Stimulated activated CD8-positive, alpha-beta memory T cell treated with anti-CD3 and anti-CD28 coated beads, Interleukin-7, amount 100 ng/mL, for 48 hours (primary cell): Measurements from ENCODE around the gene RABL2B.

Experiments used
- DNase-seq, 2 donors: peaks; one replicate each; pipeline ENCODE4 v3.0.0-alpha.2; 2020; ENCODE audit warnings: low read depth in 1 of 2; ENCODE audit errors: extremely low read depth in 1 of 2

Gene RABL2B

GRCh38 chr22:50722716-50723428, 60.6 kb downstream of the RABL2B start:
- DNase-seq, result no peak

DNA sequence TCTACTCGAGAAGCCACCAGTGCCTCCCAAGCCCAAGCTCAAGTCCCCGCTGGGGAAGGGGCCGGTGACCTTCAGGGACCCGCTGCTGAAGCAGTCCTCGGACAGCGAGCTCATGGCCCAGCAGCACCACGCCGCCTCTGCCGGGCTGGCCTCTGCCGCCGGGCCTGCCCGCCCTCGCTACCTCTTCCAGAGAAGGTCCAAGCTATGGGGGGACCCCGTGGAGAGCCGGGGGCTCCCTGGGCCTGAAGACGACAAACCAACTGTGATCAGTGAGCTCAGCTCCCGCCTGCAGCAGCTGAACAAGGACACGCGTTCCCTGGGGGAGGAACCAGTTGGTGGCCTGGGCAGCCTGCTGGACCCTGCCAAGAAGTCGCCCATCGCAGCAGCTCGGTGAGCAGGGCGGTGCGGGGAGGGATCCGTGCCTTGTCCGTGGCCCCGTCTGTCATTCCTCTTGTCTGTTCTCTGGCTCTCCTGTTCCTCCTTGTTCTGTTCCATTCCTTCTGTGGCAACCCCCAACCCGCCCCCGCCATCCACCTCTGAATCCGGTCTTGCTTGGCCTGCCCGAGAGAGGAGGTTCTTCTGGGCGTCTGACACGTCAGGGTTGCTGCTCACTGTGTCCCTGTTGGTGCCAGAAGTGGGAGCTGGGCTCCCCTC, 61.3 kb downstream of the RABL2B start:
- DNase-seq, result no peak

GRCh38 chr22:50721257-50721844, 62.1 kb downstream of the RABL2B start:
- DNase-seq, result no peak

DNA sequence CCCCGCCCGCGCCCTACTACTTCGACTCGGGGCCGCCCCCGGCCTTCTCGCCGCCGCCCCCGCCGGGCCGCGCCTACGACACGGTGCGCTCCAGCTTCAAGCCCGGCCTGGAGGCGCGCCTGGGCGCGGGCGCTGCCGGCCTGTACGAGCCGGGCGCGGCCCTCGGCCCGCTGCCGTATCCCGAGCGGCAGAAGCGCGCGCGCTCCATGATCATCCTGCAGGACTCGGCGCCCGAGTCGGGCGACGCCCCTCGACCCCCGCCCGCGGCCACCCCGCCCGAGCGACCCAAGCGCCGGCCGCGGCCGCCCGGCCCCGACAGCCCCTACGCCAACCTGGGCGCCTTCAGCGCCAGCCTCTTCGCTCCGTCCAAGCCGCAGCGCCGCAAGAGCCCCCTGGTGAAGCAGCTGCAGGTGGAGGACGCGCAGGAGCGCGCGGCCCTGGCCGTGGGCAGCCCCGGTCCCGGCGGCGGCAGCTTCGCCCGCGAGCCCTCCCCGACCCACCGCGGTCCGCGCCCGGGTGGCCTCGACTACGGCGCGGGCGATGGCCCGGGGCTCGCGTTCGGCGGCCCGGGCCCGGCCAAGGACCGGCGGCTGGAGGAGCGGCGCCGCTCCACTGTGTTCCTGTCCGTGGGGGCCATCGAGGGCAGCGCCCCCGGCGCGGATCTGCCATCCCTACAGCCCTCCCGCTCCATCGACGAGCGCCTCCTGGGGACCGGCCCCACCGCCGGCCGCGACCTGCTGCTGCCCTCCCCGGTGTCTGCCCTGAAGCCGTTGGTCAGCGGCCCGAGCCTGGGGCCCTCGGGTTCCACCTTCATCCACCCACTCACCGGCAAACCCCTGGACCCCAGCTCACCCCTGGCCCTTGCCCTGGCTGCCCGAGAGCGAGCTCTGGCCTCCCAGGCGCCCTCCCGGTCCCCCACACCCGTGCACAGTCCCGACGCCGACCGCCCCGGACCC, 62.9 kb downstream of the RABL2B start:
- DNase-seq, result no peak

GRCh38 chr22:50719814-50720300, 63.6 kb downstream of the RABL2B start:
- DNase-seq, result no peak

GRCh38 chr22:50718352-50718709, 65.1 kb downstream of the RABL2B start:
- DNase-seq, result no peak

GRCh38 chr22:50717709-50718351, 65.6 kb downstream of the RABL2B start:
- DNase-seq, result no peak
